GM12873 (cell line): ENCODE measurements around the gene CDH16.
A peak's percentile ranks its signal among the peaks of the same experiment; 100 is the strongest.

Experiments used
- CTCF ChIP-seq: IDR thresholded peaks from 2 replicates; pipeline ENCODE4 v1.5.1; 2012; ENCODE audit warnings: low read depth, mild to moderate bottlenecking, moderate library complexity, low read length, control low read depth; ENCODE audit not compliant: insufficient read depth; ENCODE audit errors: missing control alignments

The CDH16 gene

GRCh38 chr16:66958857-66959703, 40.4 kb upstream of the CDH16 start:
- no peak for TF ChIP-seq CTCF

GRCh38 chr16:66954097-66954659, 35.5 kb upstream of the CDH16 start:
- TF ChIP-seq CTCF: peak; percentile 88

- TF ChIP-seq CTCF: no peak
Observed at GRCh38 chr16:66953462-66954096, 34.9 kb upstream of the CDH16 start.

- no peak for TF ChIP-seq CTCF
Observed at GRCh38 chr16:66952430-66953110, 33.9 kb upstream of the CDH16 start.

- no peak for TF ChIP-seq CTCF
Observed at GRCh38 chr16:66950971-66951790, 32.5 kb upstream of the CDH16 start.

- no peak for TF ChIP-seq CTCF
Observed at GRCh38 chr16:66950437-66950836, 31.8 kb upstream of the CDH16 start.
